HUES64 (cell line): ENCODE measurements around the gene ARPIN.

Experiments
- H3K27ac ChIP-seq: 2 replicates; pipeline ENCODE4 v1.7.0; 2013; ENCODE audit warnings: low read depth, low read length, inconsistent platforms
- H3K27me3 ChIP-seq: 2 replicates; pipeline ENCODE4 v1.6.1; 2013; ENCODE audit warnings: mild to moderate bottlenecking, low read length; ENCODE audit not compliant: insufficient read depth
- H3K36me3 ChIP-seq: 2 replicates; pipeline ENCODE4 v1.6.1; 2013; ENCODE audit warnings: mild to moderate bottlenecking, low read length; ENCODE audit not compliant: insufficient read depth
- H3K4me1 ChIP-seq: 2 replicates; pipeline ENCODE4 v1.6.1; 2013; ENCODE audit warnings: mild to moderate bottlenecking, low read length, moderate library complexity; ENCODE audit not compliant: insufficient read depth
- H3K4me3 ChIP-seq: 2 replicates; pipeline ENCODE4 v1.5.1; 2013; ENCODE audit warnings: mild to moderate bottlenecking, low read length, moderate library complexity
- H3K9ac ChIP-seq: 2 replicates; pipeline ENCODE4 v1.6.1; 2013; ENCODE audit warnings: mild to moderate bottlenecking, low read depth, low read length
- H3K9me3 ChIP-seq: 2 replicates; pipeline ENCODE4 v1.6.1; 2013; ENCODE audit warnings: low read depth, low read length; ENCODE audit not compliant: insufficient read depth
- WGBS: fragments of 150-250, 120-280 bp; methylation state at CpG from one replicate; pipeline ENCODE4 v1.1.7; 2013; ENCODE audit warnings: missing lambda C conversion rate; 5-methylcytosine and 5-hydroxymethylcytosine counted together

Gene ARPIN

DNA sequence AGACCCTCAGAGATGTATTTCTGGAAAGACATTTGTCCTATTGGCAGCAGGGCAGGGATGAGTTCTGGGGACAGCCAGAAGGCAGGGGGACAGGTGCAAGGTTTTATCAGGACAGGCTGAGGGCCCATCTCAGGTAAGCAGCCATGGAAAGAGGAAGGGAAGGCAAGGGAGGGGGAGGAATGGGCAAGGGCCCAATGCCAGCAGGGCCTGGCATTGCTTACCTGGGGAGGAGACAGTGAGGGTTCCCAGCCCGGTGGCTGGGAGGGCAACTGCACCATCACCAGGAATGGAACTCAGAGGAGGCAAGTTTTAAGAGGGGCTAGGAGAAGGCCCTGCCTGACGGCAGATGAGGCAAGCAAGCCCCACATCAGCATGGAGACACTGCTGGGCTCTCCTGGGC, 3.1 kb downstream of the ARPIN start:
- WGBS = 87% methylated on average over 1 of the region's 2 CpGs
- Histone ChIP-seq H3K27ac (no peak overlapping the region), H3K9me3 (no peaks in the 10 kb centered on the region), H3K36me3 (no peaks in the 10 kb centered on the region), H3K27me3 (0 out of 2 replicates have a peak, but pooled peaks cover 9% of the 10 kb centered on the region), H3K9ac (no peak overlapping the region), H3K4me3 (no peak overlapping the region), H3K4me1 (peaks cover 7% of the 10 kb centered on the region)

- no peak overlapping the region for H3K4me3 ChIP-seq
- no peaks in the 10 kb centered on the region for H3K36me3 ChIP-seq
- no peaks in the 10 kb centered on the region for H3K9me3 ChIP-seq
- H3K27me3 ChIP-seq = 0 out of 2 replicates have a peak, but pooled peaks cover 9% of the 10 kb centered on the region
- peaks cover 4% of the 10 kb centered on the region for H3K4me1 ChIP-seq
- WGBS = 88% methylated on average over 16 of the region's 16 CpGs
- no peak overlapping the region for H3K9ac ChIP-seq
- H3K27ac ChIP-seq = no peak overlapping the region
These were observed 4.5 kb downstream of the ARPIN start for GRCh38 chr15:89908226-89908625.

DNA sequence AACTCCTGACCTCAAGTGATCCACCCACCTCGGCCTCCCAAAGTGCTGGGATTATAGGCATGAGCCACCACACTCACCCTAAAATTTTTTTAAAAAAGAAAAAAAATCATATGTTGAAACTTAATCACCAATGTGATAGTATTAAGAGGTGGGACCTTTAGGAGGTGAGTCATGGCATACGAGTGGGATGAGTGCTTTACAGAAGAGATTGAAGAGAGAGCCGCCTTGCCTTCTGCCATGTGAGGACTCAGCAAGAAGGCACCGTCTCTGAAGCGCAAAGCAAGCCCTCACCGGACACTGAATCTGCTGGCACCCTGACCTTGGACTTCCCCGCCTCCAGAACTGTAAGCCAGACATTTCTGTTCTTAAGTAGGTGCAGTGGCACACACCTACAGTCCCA, 5.5 kb downstream of the ARPIN start:
- H3K36me3 ChIP-seq = no peaks in the 10 kb centered on the region
- H3K27ac ChIP-seq = no peak overlapping the region
- WGBS = 91% methylated on average over 7 of the region's 7 CpGs
- no peaks in the 10 kb centered on the region for H3K4me1 ChIP-seq
- H3K4me3 ChIP-seq = no peak overlapping the region
- H3K27me3 ChIP-seq = 0 out of 2 replicates have a peak, but pooled peaks cover 9% of the 10 kb centered on the region
- H3K9me3 ChIP-seq = no peaks in the 10 kb centered on the region
- H3K9ac ChIP-seq = no peak overlapping the region

GRCh38 chr15:89905846-89906378, 6.8 kb downstream of the ARPIN start:
- H3K36me3 ChIP-seq = 0 out of 2 replicates have a peak, but pooled peaks cover 3% of the 10 kb centered on the region
- H3K4me1 ChIP-seq = no peaks in the 10 kb centered on the region
- WGBS = 90% methylated on average over 5 of the region's 5 CpGs
- no peaks in the 10 kb centered on the region for H3K9me3 ChIP-seq
- H3K9ac ChIP-seq = no peak overlapping the region
- H3K27ac ChIP-seq = no peak overlapping the region
- no peak overlapping the region for H3K4me3 ChIP-seq
- no peaks in the 10 kb centered on the region for H3K27me3 ChIP-seq

DNA sequence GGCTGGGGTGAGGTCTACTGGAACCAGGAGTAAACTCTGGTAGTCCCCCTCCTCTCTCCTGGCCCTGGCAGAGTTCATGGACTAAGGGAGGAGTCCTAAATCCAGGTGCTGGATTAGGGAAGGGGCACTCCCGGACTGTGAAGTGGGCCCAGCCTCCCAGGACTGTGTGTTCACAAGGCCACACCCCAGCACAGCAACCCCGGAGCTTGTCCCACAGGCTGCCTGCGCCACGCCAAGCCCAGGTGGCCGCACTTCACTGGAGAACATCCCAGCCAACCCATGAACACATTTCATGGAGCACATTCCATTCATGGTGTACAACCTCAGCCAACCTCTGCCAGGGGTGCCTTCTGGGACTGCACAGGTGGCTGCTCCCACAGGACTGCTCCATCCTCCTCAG, 8.2 kb downstream of the ARPIN start:
- Histone ChIP-seq H3K4me1 (no peaks in the 10 kb centered on the region), H3K4me3 (no peak overlapping the region), H3K9ac (no peak overlapping the region), H3K27ac (no peak overlapping the region), H3K9me3 (no peaks in the 10 kb centered on the region), H3K36me3 (0 out of 2 replicates have a peak, but pooled peaks cover 3% of the 10 kb centered on the region), H3K27me3 (no peaks in the 10 kb centered on the region)
- WGBS = 95% methylated on average over 5 of the region's 5 CpGs

GRCh38 chr15:89903858-89904130, 9.0 kb downstream of the ARPIN start:
- Histone ChIP-seq H3K9me3 (no peaks in the 10 kb centered on the region), H3K9ac (no peak overlapping the region), H3K27me3 (no peaks in the 10 kb centered on the region), H3K4me3 (no peak overlapping the region), H3K27ac (no peak overlapping the region), H3K36me3 (0 out of 2 replicates have a peak, but pooled peaks cover 3% of the 10 kb centered on the region), H3K4me1 (no peaks in the 10 kb centered on the region)
- WGBS = 95% methylated on average over 11 of the region's 11 CpGs

DNA sequence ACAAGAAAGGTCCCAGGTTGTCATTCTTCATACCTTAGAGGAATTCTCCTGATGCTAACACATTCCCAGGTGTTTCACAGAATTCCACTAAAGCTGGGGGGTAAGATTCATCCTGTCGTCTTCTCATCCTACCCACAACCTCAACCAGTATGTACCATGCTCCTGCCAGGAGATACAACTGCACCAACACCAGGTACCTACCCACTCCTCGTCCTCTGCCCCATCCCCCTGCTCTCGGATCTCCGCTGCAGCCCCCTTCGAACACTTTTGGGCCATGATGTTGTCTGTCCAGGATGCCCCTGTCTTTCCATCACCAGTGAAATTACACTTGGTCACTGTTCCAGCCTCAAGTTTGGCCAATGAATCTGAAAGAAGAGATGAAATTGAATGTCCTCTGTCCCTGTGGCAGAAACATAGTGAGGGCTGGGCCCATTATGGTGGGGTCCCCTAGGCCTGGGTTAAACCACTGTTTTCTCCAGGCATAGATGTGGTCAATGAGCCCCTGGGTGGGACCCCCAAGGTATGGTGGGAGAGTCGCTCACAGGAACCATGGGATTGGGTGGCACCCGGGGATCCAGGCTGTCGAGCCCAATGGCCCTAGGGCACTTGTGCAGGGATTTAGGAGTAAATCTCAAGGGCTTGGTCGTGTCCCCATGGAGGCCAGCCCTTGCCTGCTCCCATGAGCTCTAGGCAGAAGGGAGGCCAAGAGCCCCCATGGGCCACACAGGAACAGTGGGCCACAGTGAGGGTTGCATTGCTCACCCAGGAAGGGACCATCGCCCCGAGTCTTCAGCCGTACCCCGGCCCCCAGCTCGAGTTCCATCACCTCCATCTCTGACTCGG, 9.5 kb downstream of the ARPIN start:
- H3K27me3 ChIP-seq = no peaks in the 10 kb centered on the region
- H3K27ac ChIP-seq = no peak overlapping the region
- no peaks in the 10 kb centered on the region for H3K4me1 ChIP-seq
- 0 out of 2 replicates have a peak, but pooled peaks cover 3% of the 10 kb centered on the region for H3K36me3 ChIP-seq
- 94% methylated on average over 15 of the region's 15 CpGs for WGBS
- H3K4me3 ChIP-seq = no peak overlapping the region
- no peak overlapping the region for H3K9ac ChIP-seq
- H3K9me3 ChIP-seq = no peaks in the 10 kb centered on the region

GRCh38 chr15:89900849-89901248, 11.9 kb downstream of the ARPIN start:
- Histone ChIP-seq H3K9me3 (no peaks in the 10 kb centered on the region), H3K27ac (no peak overlapping the region), H3K4me1 (no peaks in the 10 kb centered on the region), H3K27me3 (no peaks in the 10 kb centered on the region), H3K4me3 (no peak overlapping the region), H3K36me3 (0 out of 2 replicates have a peak, but pooled peaks cover 3% of the 10 kb centered on the region), H3K9ac (no peak overlapping the region)
- 92% methylated on average over 6 of the region's 6 CpGs for WGBS

DNA sequence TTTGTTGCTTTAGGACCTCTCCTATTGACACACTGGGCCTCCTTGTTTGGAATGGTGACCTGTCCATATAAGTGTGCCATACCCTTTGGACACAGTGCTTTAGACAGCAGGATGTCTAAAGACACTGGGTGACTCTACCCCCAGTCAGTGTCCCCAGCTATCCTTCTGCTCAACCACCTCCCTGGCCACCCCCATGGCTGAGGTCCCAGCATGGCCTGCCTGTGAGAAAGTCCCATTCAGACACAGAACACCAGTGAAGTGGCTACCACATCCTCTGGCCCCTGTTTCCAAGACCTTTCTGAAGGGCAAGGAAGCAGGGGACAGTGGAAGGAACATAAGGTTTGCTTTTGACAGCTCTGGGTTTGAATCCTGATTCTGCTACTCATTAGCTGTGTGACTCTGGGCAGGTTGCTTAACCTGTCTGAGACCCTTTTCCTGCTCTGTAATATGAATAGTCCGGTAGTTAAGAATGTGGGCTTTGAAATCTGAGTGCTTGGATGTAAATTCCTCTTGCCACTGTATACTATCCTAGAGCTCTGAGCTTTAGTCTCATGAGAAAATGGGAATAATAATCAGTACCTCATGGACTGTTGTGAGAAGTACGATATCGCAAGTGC, 12.7 kb downstream of the ARPIN start:
- Histone ChIP-seq H3K36me3 (0 out of 2 replicates have a peak, but pooled peaks cover 3% of the 10 kb centered on the region), H3K9me3 (no peaks in the 10 kb centered on the region), H3K27me3 (no peaks in the 10 kb centered on the region), H3K9ac (no peak overlapping the region), H3K4me1 (no peaks in the 10 kb centered on the region), H3K4me3 (no peak overlapping the region), H3K27ac (no peak overlapping the region)
- 100% methylated on average over 3 of the region's 3 CpGs for WGBS

- no peak overlapping the region for H3K9ac ChIP-seq
These were observed 13.3 kb downstream of the ARPIN start for GRCh38 chr15:89899295-89899945.

More at GRCh38 chr15:89899295-89899945, 13.3 kb downstream of the ARPIN start:
- WGBS = 91% methylated on average over 12 of the region's 12 CpGs
- Histone ChIP-seq H3K9me3 (no peaks in the 10 kb centered on the region), H3K36me3 (0 out of 2 replicates have a peak, but pooled peaks cover 3% of the 10 kb centered on the region), H3K27me3 (no peaks in the 10 kb centered on the region), H3K4me3 (no peak overlapping the region), H3K27ac (no peak overlapping the region), H3K4me1 (no peaks in the 10 kb centered on the region)
